Measurements from ENCODE around the gene MACROD2.

The MACROD2 gene

DNA sequence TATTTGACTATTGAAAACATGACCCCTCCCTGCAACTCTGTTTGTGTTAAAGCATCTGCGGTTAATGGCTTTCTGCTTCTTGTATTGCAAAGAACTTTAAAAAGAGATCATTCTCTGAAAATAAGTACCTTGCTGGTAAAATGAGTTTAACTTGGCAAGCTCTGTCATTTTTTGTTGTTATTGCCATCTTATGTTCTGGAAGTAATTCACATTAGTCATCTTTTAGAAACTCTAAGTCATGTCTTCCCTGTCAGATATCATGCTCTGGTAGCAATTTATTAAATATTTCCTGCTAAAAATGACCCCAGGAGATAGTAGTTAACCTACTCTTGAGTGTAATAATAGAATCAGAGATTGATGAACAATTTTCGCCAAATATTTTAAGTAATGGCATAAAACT is 1687.4 kb downstream of the MACROD2 start:
- Histone ChIP-seq H3K4me1 (ENCODE audit: control insufficient read depth in 1 of 2, insufficient read depth in 1 of 2, low read depth in 1 of 2, low read length in 1 of 2) (no peaks in the 10 kb centered on the region), H3K36me3 (no peaks in the 10 kb centered on the region), H3K4me3 (ENCODE audit: low read depth in 1 of 2, low read length in 1 of 2) (no peak overlapping the region), H3K27ac (no peak overlapping the region), H3K9me3 (no peaks in the 10 kb centered on the region), H3K27me3 (no peaks in the 10 kb centered on the region)
- TF ChIP-seq, protein P1, sequence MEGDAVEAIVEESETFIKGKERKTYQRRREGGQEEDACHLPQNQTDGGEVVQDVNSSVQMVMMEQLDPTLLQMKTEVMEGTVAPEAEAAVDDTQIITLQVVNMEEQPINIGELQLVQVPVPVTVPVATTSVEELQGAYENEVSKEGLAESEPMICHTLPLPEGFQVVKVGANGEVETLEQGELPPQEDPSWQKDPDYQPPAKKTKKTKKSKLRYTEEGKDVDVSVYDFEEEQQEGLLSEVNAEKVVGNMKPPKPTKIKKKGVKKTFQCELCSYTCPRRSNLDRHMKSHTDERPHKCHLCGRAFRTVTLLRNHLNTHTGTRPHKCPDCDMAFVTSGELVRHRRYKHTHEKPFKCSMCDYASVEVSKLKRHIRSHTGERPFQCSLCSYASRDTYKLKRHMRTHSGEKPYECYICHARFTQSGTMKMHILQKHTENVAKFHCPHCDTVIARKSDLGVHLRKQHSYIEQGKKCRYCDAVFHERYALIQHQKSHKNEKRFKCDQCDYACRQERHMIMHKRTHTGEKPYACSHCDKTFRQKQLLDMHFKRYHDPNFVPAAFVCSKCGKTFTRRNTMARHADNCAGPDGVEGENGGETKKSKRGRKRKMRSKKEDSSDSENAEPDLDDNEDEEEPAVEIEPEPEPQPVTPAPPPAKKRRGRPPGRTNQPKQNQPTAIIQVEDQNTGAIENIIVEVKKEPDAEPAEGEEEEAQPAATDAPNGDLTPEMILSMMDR (IDR thresholded peaks at IDR 0.05): no peak

DNA sequence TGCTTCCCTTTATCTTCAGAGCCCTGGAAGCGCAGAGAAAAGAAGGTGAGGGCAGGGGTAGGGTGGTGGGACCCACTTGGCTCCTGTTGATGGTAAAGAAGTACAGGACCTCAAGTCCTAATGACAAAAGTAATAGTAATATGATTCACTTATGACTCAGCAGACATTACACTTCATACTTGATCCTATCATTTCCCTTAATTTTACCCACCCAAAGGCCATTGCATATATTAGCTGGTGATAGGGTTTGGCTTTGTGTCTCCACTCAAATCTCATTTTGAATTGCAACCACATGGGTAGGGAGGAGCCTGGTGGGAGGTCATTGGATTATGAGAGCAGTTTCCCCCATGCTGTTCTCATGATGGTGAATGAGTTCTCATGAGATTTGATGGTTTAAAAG is 1697.3 kb downstream of the MACROD2 start:
- Histone ChIP-seq H3K4me1 (ENCODE audit: control insufficient read depth in 1 of 2, insufficient read depth in 1 of 2, low read depth in 1 of 2, low read length in 1 of 2) (no peaks in the 10 kb centered on the region), H3K4me3 (ENCODE audit: low read depth in 1 of 2, low read length in 1 of 2) (no peak overlapping the region), H3K9me3 (no peaks in the 10 kb centered on the region), H3K27me3 (no peaks in the 10 kb centered on the region), H3K36me3 (no peaks in the 10 kb centered on the region), H3K27ac (no peak overlapping the region)
- TF ChIP-seq, protein P1 (IDR thresholded peaks at IDR 0.05): no peak

DNA sequence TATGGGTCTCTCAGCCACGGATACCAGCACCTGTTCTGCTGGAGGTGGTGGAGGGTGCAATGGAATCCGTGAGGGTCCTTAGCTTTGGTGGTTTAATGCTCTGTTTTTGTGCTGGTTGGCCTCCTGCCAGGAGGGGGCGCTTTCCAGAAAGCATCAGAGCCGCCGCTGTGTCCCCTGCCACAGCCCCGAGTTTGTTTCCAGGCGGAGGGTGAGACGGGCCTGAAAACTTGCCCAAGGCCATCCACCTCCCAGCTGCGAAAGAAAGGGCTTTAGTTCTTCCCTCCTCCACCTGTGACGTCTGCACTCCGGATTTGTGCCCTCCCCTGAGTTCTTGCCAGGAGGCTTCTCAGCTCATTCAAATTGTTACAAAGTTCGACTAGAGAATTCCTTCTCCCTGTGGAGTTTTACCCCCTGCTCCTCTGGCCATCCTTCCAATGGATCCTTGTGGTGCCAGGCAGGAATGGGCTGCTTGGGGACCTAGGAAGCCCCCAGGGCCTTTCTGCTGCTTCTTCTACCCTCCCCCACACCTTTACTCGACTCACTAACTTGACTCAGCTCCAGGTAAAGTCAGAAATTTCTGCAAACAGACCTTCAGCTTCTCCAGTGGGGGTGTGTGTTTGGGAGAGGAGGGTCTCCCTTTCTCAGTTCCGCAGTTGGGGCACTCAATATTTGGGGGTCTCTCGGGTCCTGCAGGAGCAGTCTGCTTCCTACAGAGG is 1704.3 kb downstream of the MACROD2 start:
- TF ChIP-seq, protein P1 (IDR thresholded peaks at IDR 0.05): no peak
- H3K4me1 ChIP-seq (ENCODE audit: control insufficient read depth in 1 of 2, insufficient read depth in 1 of 2, low read depth in 1 of 2, low read length in 1 of 2): no peaks in the 10 kb centered on the region
- no peak overlapping the region for H3K4me3 ChIP-seq (ENCODE audit: low read depth in 1 of 2, low read length in 1 of 2)
- no peaks in the 10 kb centered on the region for H3K27me3 ChIP-seq
- no peaks in the 10 kb centered on the region for H3K36me3 ChIP-seq
- H3K9me3 ChIP-seq: no peaks in the 10 kb centered on the region
- H3K27ac ChIP-seq: no peak overlapping the region

DNA sequence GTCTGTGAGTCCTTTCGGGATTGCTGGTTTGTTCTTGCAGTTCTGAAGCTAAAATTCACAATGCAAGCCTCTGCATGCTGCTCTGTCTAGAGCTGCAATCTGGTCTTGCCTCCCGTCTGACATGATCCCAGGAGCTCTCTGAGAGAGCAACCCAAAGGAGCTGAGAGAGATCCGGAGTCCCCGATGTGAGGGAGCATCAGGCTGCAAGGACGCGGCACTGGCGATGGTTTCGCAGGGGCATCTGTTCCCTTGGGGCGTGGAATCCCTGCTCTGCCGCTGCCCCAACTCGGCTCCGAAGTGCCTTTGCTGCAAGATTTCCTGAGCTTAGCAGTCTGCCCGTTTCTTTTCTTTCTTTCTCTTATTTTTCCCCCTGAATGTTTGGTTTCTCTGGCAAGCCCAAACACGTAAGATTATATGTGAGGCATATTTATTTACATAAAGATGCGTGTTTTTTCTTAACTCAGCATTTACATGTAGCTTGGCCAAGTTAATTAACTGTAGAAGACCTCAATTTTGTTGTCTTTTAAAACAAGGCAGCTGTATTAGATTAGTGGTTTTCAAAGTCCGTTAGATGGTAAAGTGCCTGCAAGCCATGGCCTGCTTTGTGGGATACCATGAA is 1704.9 kb downstream of the MACROD2 start:
- H3K4me1 ChIP-seq (ENCODE audit: control insufficient read depth in 1 of 2, insufficient read depth in 1 of 2, low read depth in 1 of 2, low read length in 1 of 2): no peaks in the 10 kb centered on the region
- TF ChIP-seq, protein P1 (IDR thresholded peaks at IDR 0.05): no peak
- no peaks in the 10 kb centered on the region for H3K36me3 ChIP-seq
- no peaks in the 10 kb centered on the region for H3K9me3 ChIP-seq
- no peak overlapping the region for H3K27ac ChIP-seq
- H3K27me3 ChIP-seq: no peaks in the 10 kb centered on the region
- no peak overlapping the region for H3K4me3 ChIP-seq (ENCODE audit: low read depth in 1 of 2, low read length in 1 of 2)

DNA sequence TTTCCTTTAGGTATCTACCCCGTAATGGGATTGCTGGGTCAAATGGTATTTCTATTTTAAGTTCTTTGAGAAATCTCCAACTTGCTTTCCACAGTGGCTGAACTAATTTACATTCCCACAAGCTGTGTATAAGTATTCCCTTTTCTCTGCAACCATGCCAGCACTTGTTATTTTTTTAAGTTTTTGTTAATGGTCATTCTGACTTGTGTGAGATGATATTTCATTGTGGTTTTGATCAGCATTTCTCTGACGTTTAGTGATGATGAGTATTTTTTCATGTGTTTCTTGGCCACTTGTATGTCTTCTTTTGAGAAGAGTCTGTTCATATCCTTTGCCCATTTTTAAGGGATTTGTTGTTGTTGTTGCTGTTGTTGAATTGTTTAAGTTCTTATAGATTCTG is 1706.8 kb downstream of the MACROD2 start:
- no peaks in the 10 kb centered on the region for H3K36me3 ChIP-seq
- H3K9me3 ChIP-seq: no peaks in the 10 kb centered on the region
- TF ChIP-seq, protein P1 (IDR thresholded peaks at IDR 0.05): no peak
- no peaks in the 10 kb centered on the region for H3K27me3 ChIP-seq
- no peaks in the 10 kb centered on the region for H3K4me1 ChIP-seq (ENCODE audit: control insufficient read depth in 1 of 2, insufficient read depth in 1 of 2, low read depth in 1 of 2, low read length in 1 of 2)
- no peak overlapping the region for H3K27ac ChIP-seq
- H3K4me3 ChIP-seq (ENCODE audit: low read depth in 1 of 2, low read length in 1 of 2): no peak overlapping the region
